Common myeloid progenitor, CD34-positive (primary cell): ENCODE results near the gene AGGF1.
"Not testable (repeated sequence)": the region's sequence is repeated elsewhere in the genome, so short reads cannot be mapped to it uniquely, and the experiment has no call there.

Source experiments
- CTCF ChIA-PET: fragments of 350-600 bp; sonication (Branson Sonifier 250); formaldehyde crosslinking; loops from one replicate; lab custom pipeline; 2021; ENCODE audit warnings: antibody characterized with exemption; lab: Charles Lee
- POLR2A ChIA-PET: fragments of 350-600 bp; sonication (Branson Sonifier 250); formaldehyde crosslinking; loops from one replicate; lab custom pipeline; 2021; ENCODE audit warnings: antibody characterized with exemption; lab: Charles Lee
- DNase-seq, 3 donors: peaks; one replicate each; pipeline versions ENCODE4 v3.0.0 to v3.0.0-alpha.2; 2013
- H3K27ac ChIP-seq, 2 experiments: 1 replicate in 1 of 2; 2 replicates in 1 of 2; pipeline ENCODE4 v1.7.0; 2013; ENCODE audit warnings: inconsistent platforms in 2 of 2, low read length in 2 of 2, mild to moderate bottlenecking in 2 of 2, low read depth in 1 of 2, moderate library complexity in 1 of 2; ENCODE audit not compliant: severe bottlenecking in 2 of 2, insufficient read depth in 1 of 2, poor library complexity in 1 of 2
- H3K27me3 ChIP-seq, 5 experiments: replicated peaks in 2 of 5; 1 replicate in 3 of 5; 2 replicates in 2 of 5; pipeline versions ENCODE4 v1.6.1 to v1.7.0; 2013; ENCODE audit warnings: low read length in 4 of 5, mild to moderate bottlenecking in 2 of 5, moderate library complexity in 2 of 5, inconsistent platforms in 1 of 5; ENCODE audit not compliant: insufficient read depth in 5 of 5, control insufficient read depth in 4 of 5
- H3K36me3 ChIP-seq, 4 experiments: 1 replicate in 2 of 4; 2 replicates in 2 of 4; pipeline versions ENCODE4 v1.6.1 to v1.7.0; 2013; ENCODE audit warnings: low read length in 3 of 4, control low read depth in 1 of 4, mild to moderate bottlenecking in 1 of 4; ENCODE audit not compliant: control insufficient read depth in 4 of 4, insufficient read depth in 4 of 4
- H3K4me1 ChIP-seq, 4 experiments: 1 replicate in 3 of 4; 2 replicates in 1 of 4; pipeline versions ENCODE4 v1.6.1 to v1.7.1; 2013; ENCODE audit warnings: low read length in 3 of 4, mild to moderate bottlenecking in 3 of 4, control low read depth in 1 of 4, inconsistent platforms in 1 of 4, moderate library complexity in 1 of 4; ENCODE audit not compliant: control insufficient read depth in 4 of 4, insufficient read depth in 4 of 4; ENCODE audit errors: control extremely low read depth in 1 of 4
- H3K4me3 ChIP-seq, 7 experiments: 1 replicate in 4 of 7; 2 replicates in 3 of 7; pipeline versions ENCODE4 v1.5.1 to v1.7.0; 2013; ENCODE audit warnings: mild to moderate bottlenecking in 7 of 7, low read length in 6 of 7, moderate library complexity in 6 of 7, inconsistent platforms in 2 of 7, low read depth in 2 of 7, control low read depth in 1 of 7; ENCODE audit not compliant: insufficient read depth in 4 of 7, control insufficient read depth in 1 of 7; ENCODE audit errors: extremely low read depth in 1 of 7
- H3K9me3 ChIP-seq, 5 experiments: 1 replicate in 4 of 5; 2 replicates in 1 of 5; pipeline versions ENCODE4 v1.6.1 to v1.7.1; 2013; ENCODE audit warnings: low read length in 4 of 5, mild to moderate bottlenecking in 2 of 5, inconsistent platforms in 1 of 5, low read depth in 1 of 5, moderate library complexity in 1 of 5; ENCODE audit not compliant: control insufficient read depth in 4 of 5, insufficient read depth in 2 of 5; ENCODE audit errors: control extremely low read depth in 1 of 5
- WGBS: methylation state at CpG from one replicate; pipeline ENCODE4 v1.1.5; 2013; ENCODE audit not compliant: insufficient coverage; 5-methylcytosine and 5-hydroxymethylcytosine counted together

Gene AGGF1

GRCh38 chr5:77095189-77095588, 65.0 kb downstream of the AGGF1 start:
- Histone ChIP-seq H3K4me3 (no peak overlapping the region), H3K27me3 (no peaks in the 10 kb centered on the region), H3K9me3 (no peaks in the 10 kb centered on the region), H3K36me3 (peaks cover 0 to 19% (median 8%) of the 10 kb centered on the region in 4 experiments), H3K4me1 (no peaks in the 10 kb centered on the region), H3K27ac (no peak overlapping the region)
- ChIA-PET CTCF (interaction anchor here (1.1 kb wide), 1 partner anchor 301 kb away, joined by 3 read pairs; no protein-coding TSS in a partner anchor), POLR2A (no interaction called here)
- DNase-seq: no peak
- WGBS: 96% methylated on average over 4 of the region's 4 CpGs

- Histone ChIP-seq H3K27me3 (no peaks in the 10 kb centered on the region), H3K4me3 (no peak overlapping the region), H3K9me3 (peaks cover 0 to 9% (median 0%) of the 10 kb centered on the region in 5 experiments), H3K36me3 (peaks cover 3 to 29% (median 8%) of the 10 kb centered on the region in 4 experiments), H3K27ac (no peak overlapping the region), H3K4me1 (no peaks in the 10 kb centered on the region)
- ChIA-PET POLR2A (no interaction called here), CTCF (interaction anchor here (1.1 to 1.6 kb wide), 2 partner anchors 15 to 23 kb away, joined by 3 to 4 read pairs; no protein-coding TSS in a partner anchor)
- no peak for DNase-seq
- 96% methylated on average over 4 of the region's 4 CpGs for WGBS
Measured at GRCh38 chr5:77101298-77101697, 71.1 kb downstream of the AGGF1 start.

DNA sequence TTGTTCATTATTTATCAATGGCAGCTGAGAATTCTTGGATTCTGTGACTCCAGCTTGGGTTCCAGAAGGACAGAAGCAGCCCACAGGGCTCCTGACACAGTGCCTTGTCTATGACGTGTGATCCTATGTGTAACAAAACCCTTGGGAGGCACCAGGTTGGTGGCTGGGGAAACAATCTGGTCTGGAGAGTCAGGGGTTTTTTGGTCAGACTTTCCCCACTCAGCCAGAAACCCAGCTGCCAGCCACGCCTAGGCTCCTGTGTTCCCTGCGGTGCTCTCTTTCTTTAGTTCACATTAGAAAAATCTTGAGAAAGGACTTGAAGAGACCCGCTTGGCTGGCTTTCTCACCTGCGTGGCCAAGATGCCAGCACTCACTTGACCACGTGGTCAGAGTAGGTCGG, 72.3 kb downstream of the AGGF1 start:
- Histone ChIP-seq H3K4me3 (no peak overlapping the region), H3K27ac (no peak overlapping the region), H3K4me1 (no peaks in the 10 kb centered on the region), H3K27me3 (no peaks in the 10 kb centered on the region), H3K9me3 (peaks cover 0 to 9% (median 0%) of the 10 kb centered on the region in 5 experiments), H3K36me3 (peaks cover 3 to 29% (median 8%) of the 10 kb centered on the region in 4 experiments)
- WGBS: 100% methylated on average over 7 of the region's 7 CpGs
- ChIA-PET CTCF (no interaction called here), POLR2A (no interaction called here)
- no peak for DNase-seq

DNA sequence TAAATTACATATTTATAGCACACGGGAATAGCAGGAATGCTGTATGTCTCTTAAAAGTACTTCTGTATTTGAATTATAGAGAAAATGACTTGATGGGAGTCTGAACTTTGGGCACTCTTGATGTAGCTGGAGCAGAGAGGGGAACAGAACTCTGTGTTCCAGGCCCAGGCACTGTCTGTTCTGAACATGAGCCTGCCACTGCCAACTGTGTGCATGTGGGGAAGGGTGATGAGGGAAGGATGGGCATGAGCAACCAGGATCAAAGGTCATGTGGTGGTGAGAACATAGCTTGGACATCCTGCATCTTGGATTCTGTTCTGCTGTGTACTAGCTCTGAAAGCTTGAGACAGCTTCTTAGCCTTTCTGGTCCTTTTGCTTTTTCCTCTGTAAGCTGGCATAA, 73.3 kb downstream of the AGGF1 start:
- ChIA-PET POLR2A (no interaction called here), CTCF (interaction anchor here (0.8 to 1.1 kb wide), 2 partner anchors 46 to 129 kb away, joined by 3 read pairs; no protein-coding TSS in a partner anchor)
- Histone ChIP-seq H3K27me3 (no peaks in the 10 kb centered on the region), H3K27ac (no peak overlapping the region), H3K4me3 (no peak overlapping the region), H3K36me3 (peaks cover 3 to 29% (median 8%) of the 10 kb centered on the region in 4 experiments), H3K9me3 (peaks cover 0 to 9% (median 0%) of the 10 kb centered on the region in 5 experiments), H3K4me1 (no peaks in the 10 kb centered on the region)
- DNase-seq: no peak
- WGBS: 100% methylated on average over 1 of the region's 1 CpG

DNA sequence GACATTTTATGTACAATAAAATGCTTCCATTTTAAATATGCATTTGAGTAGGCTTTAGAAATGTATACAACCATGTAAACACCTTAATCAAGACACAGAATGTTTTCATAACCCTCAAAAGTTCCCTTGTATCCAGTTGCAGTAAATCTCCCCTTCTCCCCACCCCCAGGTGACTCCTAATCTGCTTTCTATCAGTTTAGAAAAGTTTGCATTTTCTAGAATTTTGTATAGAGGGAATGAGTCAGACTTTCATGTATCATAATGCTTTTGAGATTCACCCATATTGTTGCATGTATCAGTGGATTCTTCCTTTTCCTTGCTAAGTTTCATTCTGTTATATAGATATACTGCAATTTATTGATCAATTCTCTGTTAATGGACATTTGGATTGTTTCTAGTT, 74.6 kb downstream of the AGGF1 start:
- no peak for DNase-seq
- H3K36me3 ChIP-seq: peaks cover 5 to 24% (median 8%) of the 10 kb centered on the region in 4 experiments
- POLR2A ChIA-PET: no interaction called here
- CTCF ChIA-PET: no interaction called here
- peaks cover 0 to 9% (median 0%) of the 10 kb centered on the region in 5 experiments for H3K9me3 ChIP-seq
- no peaks in the 10 kb centered on the region for H3K27me3 ChIP-seq
- no peak overlapping the region for H3K4me3 ChIP-seq
- H3K27ac ChIP-seq: no peak overlapping the region
- H3K4me1 ChIP-seq: no peaks in the 10 kb centered on the region

DNA sequence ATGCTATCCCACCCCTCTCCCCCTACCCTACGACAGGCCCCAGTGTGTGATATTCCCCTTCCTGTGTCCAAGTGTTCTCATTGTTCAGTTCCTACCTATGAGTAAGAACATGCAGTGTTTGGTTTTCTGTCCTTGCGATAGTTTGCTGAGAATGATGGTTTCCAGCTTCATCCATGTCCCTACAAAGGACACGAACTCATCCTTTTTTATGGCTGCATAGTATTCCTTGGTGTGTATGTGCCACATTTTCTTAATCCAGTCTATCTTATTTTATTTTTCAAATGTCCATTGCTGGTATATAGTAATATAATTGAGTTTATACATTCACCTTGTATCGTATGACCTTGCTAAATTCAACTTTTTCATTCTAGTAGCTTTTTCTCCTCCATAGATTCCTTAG, 76.8 kb downstream of the AGGF1 start:
- POLR2A ChIA-PET, H3K27me3 ChIP-seq, H3K4me3 ChIP-seq, H3K4me1 ChIP-seq, H3K27ac ChIP-seq, H3K9me3 ChIP-seq, DNase-seq, CTCF ChIA-PET: not testable (repeated sequence)
- WGBS: no CpG with 5 or more reads among the region's 4 CpGs
- H3K36me3 ChIP-seq: peaks cover 0 to 20% (median 5%) of the 10 kb centered on the region in 4 experiments
